ENCODE measurements around the gene KLF2. TPM values are rescaled to one million over a fixed set of nuclear protein-coding genes. Genes with fewer than 3 reads are reported as not detected.

KLF2 gene
- total and polyA plus RNA-seq, 10 of the 15 experiments (the other 5 are each of a cell fraction or from before 2014, with no cell fraction given) = 0.16 to 13.7 (median 1.0) TPM

DNA sequence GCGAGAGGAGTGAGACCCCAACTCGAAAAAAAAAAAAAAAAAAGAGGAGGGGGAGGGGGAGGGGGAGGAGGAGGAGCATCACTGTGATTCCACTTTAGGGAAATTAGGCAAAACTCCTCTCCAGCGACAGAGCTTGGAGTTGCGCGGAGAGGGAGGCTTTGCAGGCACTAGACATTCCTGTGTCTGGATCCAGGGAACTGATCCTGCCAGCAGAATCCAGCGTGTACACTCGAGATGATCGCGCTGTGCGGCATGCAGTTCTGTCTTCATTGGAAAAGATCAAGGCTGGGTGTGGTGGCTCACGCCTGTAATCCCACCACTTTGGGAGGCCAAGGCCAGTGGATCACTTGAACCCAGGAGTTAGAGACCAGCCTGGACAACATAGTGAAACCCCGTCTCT is 29.6 kb upstream of the KLF2 start:
- Histone ChIP-seq H3K27ac (ENCODE audit: control insufficient read depth, insufficient read depth) (no peak overlapping the region), H3K4me3 (no peak overlapping the region), H3K4me2 (ENCODE audit: control insufficient read depth, insufficient read depth) (no peak overlapping the region), H3K4me1 (ENCODE audit: control insufficient read depth, insufficient read depth, low read length) (no peaks in the 10 kb centered on the region), H3K9me3 (replicated peaks; ENCODE audit: control insufficient read depth, insufficient read depth, low read length) (peaks cover 2% of the 10 kb centered on the region; the same call in 2 of the 3 replicates), H3K79me2 (ENCODE audit: control insufficient read depth, insufficient read depth, low read length) (no peaks in the 10 kb centered on the region), H3K27me3 (replicated peaks in 1 of 2; ENCODE audit: control insufficient read depth in 2 of 2, insufficient read depth in 2 of 2, low read length in 1 of 2) (peaks cover 0 to 2% of the 10 kb centered on the region in 2 experiments; a peak in 1 of 4 replicates), H3K9ac (ENCODE audit: control insufficient read depth, insufficient read depth, low read length) (no peak overlapping the region), H3K36me3 (ENCODE audit: control insufficient read depth in 2 of 2, insufficient read depth in 2 of 2, low read length in 1 of 2) (no peaks in the 10 kb centered on the region), H2AFZ (ENCODE audit: control insufficient read depth, low read depth, low read length) (no peak overlapping the region), H4K20me1 (ENCODE audit: control insufficient read depth, insufficient read depth) (no peaks in the 10 kb centered on the region)
- CTCF ChIA-PET = no interaction called here
- TF ChIP-seq POLR2A (IDR thresholded peaks at IDR 0.05; ENCODE audit: low read depth, low read length) = no peak
- TF ChIP-seq ASH2L (IDR thresholded peaks at IDR 0.05; ENCODE audit: borderline replicate concordance, low read depth) = no peak
- TF ChIP-seq, protein P1, sequence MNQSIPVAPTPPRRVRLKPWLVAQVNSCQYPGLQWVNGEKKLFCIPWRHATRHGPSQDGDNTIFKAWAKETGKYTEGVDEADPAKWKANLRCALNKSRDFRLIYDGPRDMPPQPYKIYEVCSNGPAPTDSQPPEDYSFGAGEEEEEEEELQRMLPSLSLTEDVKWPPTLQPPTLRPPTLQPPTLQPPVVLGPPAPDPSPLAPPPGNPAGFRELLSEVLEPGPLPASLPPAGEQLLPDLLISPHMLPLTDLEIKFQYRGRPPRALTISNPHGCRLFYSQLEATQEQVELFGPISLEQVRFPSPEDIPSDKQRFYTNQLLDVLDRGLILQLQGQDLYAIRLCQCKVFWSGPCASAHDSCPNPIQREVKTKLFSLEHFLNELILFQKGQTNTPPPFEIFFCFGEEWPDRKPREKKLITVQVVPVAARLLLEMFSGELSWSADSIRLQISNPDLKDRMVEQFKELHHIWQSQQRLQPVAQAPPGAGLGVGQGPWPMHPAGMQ (IDR thresholded peaks at IDR 0.05; ENCODE audit: borderline replicate concordance) = no peak
- TF ChIP-seq, protein P2, sequence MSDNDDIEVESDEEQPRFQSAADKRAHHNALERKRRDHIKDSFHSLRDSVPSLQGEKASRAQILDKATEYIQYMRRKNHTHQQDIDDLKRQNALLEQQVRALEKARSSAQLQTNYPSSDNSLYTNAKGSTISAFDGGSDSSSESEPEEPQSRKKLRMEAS (IDR thresholded peaks at IDR 0.05; ENCODE audit: low read depth, low read length) = no peak
- TF ChIP-seq TBL1XR1 (IDR thresholded peaks at IDR 0.05; ENCODE audit: low read depth, low read length) = no peak
- TF ChIP-seq, protein P3, sequence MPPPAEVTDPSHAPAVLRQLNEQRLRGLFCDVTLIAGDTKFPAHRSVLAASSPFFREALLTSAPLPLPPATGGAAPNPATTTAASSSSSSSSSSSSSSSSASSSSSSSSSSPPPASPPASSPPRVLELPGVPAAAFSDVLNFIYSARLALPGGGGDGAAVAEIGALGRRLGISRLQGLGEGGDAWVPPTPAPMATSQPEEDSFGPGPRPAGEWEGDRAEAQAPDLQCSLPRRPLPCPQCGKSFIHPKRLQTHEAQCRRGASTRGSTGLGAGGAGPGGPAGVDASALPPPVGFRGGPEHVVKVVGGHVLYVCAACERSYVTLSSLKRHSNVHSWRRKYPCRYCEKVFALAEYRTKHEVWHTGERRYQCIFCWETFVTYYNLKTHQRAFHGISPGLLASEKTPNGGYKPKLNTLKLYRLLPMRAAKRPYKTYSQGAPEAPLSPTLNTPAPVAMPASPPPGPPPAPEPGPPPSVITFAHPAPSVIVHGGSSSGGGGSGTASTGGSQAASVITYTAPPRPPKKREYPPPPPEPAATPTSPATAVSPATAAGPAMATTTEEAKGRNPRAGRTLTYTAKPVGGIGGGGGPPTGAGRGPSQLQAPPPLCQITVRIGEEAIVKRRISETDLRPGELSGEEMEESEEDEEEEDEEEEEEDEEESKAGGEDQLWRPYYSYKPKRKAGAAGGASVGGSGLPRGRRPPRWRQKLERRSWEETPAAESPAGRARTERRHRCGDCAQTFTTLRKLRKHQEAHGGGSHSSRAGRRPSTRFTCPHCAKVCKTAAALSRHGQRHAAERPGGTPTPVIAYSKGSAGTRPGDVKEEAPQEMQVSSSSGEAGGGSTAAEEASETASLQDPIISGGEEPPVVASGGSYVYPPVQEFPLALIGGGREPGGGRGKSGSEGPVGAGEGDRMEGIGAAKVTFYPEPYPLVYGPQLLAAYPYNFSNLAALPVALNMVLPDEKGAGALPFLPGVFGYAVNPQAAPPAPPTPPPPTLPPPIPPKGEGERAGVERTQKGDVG (CRISPR knock-in tag; IDR thresholded peaks at IDR 0.05) = no peak
- no peak for TF ChIP-seq SRF (IDR thresholded peaks at IDR 0.05; ENCODE audit: low read depth in 2 of 2, low read length in 2 of 2)
- no peak for TF ChIP-seq NBN (IDR thresholded peaks at IDR 0.05)
- TF ChIP-seq, protein P4, sequence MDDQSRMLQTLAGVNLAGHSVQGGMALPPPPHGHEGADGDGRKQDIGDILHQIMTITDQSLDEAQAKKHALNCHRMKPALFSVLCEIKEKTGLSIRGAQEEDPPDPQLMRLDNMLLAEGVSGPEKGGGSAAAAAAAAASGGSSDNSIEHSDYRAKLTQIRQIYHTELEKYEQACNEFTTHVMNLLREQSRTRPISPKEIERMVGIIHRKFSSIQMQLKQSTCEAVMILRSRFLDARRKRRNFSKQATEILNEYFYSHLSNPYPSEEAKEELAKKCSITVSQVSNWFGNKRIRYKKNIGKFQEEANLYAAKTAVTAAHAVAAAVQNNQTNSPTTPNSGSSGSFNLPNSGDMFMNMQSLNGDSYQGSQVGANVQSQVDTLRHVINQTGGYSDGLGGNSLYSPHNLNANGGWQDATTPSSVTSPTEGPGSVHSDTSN (IDR thresholded peaks at IDR 0.05; ENCODE audit: insufficient replicate concordance, low read depth, low read length) = no peak
- TF ChIP-seq PAX5 (IDR thresholded peaks at IDR 0.05; ENCODE audit: borderline replicate concordance, low read depth, low read length) = no peak
- TF ChIP-seq, protein P5, sequence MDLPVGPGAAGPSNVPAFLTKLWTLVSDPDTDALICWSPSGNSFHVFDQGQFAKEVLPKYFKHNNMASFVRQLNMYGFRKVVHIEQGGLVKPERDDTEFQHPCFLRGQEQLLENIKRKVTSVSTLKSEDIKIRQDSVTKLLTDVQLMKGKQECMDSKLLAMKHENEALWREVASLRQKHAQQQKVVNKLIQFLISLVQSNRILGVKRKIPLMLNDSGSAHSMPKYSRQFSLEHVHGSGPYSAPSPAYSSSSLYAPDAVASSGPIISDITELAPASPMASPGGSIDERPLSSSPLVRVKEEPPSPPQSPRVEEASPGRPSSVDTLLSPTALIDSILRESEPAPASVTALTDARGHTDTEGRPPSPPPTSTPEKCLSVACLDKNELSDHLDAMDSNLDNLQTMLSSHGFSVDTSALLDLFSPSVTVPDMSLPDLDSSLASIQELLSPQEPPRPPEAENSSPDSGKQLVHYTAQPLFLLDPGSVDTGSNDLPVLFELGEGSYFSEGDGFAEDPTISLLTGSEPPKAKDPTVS (IDR thresholded peaks at IDR 0.05; ENCODE audit: low read depth, low read length) = no peak
- TF ChIP-seq, protein P6, sequence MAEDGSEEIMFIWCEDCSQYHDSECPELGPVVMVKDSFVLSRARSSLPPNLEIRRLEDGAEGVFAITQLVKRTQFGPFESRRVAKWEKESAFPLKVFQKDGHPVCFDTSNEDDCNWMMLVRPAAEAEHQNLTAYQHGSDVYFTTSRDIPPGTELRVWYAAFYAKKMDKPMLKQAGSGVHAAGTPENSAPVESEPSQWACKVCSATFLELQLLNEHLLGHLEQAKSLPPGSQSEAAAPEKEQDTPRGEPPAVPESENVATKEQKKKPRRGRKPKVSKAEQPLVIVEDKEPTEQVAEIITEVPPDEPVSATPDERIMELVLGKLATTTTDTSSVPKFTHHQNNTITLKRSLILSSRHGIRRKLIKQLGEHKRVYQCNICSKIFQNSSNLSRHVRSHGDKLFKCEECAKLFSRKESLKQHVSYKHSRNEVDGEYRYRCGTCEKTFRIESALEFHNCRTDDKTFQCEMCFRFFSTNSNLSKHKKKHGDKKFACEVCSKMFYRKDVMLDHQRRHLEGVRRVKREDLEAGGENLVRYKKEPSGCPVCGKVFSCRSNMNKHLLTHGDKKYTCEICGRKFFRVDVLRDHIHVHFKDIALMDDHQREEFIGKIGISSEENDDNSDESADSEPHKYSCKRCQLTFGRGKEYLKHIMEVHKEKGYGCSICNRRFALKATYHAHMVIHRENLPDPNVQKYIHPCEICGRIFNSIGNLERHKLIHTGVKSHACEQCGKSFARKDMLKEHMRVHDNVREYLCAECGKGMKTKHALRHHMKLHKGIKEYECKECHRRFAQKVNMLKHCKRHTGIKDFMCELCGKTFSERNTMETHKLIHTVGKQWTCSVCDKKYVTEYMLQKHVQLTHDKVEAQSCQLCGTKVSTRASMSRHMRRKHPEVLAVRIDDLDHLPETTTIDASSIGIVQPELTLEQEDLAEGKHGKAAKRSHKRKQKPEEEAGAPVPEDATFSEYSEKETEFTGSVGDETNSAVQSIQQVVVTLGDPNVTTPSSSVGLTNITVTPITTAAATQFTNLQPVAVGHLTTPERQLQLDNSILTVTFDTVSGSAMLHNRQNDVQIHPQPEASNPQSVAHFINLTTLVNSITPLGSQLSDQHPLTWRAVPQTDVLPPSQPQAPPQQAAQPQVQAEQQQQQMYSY (CRISPR knock-in tag; IDR thresholded peaks at IDR 0.05) = no peak
- 62% methylated on average over 11 of the region's 12 CpGs for WGBS (ENCODE audit: insufficient coverage, insufficient replicate concordance, low lambda C conversion rate, missing lambda C conversion rate)
- DNase-seq (ENCODE audit: low read depth, low spot score) (no peak), FAIRE-seq (no peak), ATAC-seq (no peak)
- SMC1A ChIA-PET (ENCODE audit: uncharacterized antibody, unreplicated experiment) = no interaction called here
- BruUV-seq (replicated peaks) = no TSS peak
- POLR2A ChIA-PET = no interaction called here
- intact Hi-C loops (cut with micrococcal nuclease; ENCODE audit: unreplicated experiment) (no loop called here), in situ Hi-C loops (cut with MboI) (no loop called here)
- RAD21 ChIA-PET (ENCODE audit: unreplicated experiment) = no interaction called here
